Ovary (tissue), 9 donors: ENCODE results near the gene LAMTOR4. TPM values are rescaled to one million over a fixed set of nuclear protein-coding genes. Genes with fewer than 3 reads are reported as not detected.
"Not testable (repeated sequence)": the region's sequence is repeated elsewhere in the genome, so short reads cannot be mapped to it uniquely, and the experiment has no call there.

Experiments
- DNase-seq, 5 donors: peaks; one replicate each; pipeline ENCODE4 v3.0.0-alpha.2; 2019 to 2020
- H3K27ac ChIP-seq, 2 donors: fragments of 200-600 bp; one replicate each; pipeline versions ENCODE4 v1.5.1 to v1.8.0; 2019 to 2022
- H3K27me3 ChIP-seq: fragments of 200-600 bp; one replicate; pipeline ENCODE4 v1.8.0; 2022
- H3K36me3 ChIP-seq: fragments of 200-600 bp; sonication (generic); one replicate; pipeline ENCODE4 v1.5.1; 2019
- H3K4me1 ChIP-seq: one replicate; pipeline ENCODE4 v1.8.1; 2013; ENCODE audit warnings: mild to moderate bottlenecking, moderate library complexity; ENCODE audit not compliant: insufficient read depth
- H3K4me3 ChIP-seq: fragments of 200-600 bp; sonication (generic); one replicate; pipeline ENCODE4 v1.5.1; 2017
- H3K9me3 ChIP-seq, 2 donors: fragments of 200-600 bp in 1 of 2; sonication (generic) in 1 of 2; one replicate each; pipeline versions ENCODE4 v1.5.1 to v1.8.1; 2013 to 2019; ENCODE audit warnings: mild to moderate bottlenecking in 1 of 2, moderate library complexity in 1 of 2
- EP300 ChIP-seq: sonication (generic); formaldehyde crosslinking; IDR thresholded peaks from one replicate; pipeline ENCODE4 v1.6.1; 2017; ENCODE audit warnings: antibody characterized with exemption
- POLR2A ChIP-seq: fragments of 450-650 bp; IDR thresholded peaks from one replicate; pipeline ENCODE4 v1.6.1; 2017; ENCODE audit warnings: antibody characterized with exemption, mild to moderate bottlenecking, moderate library complexity
- WGBS, 3 donors: extraction: QIAGEN DNeasy Blood & Tissue Kit in 1 of 3; methylation state at CpG; one replicate each; pipeline versions ENCODE4 v1.1.5 to v1.1.7; 2013 to 2017; 5-methylcytosine and 5-hydroxymethylcytosine counted together
- intact Hi-C, 4 donors: fragments of 100-400 bp; cut with DNase I; formaldehyde crosslinking; loops; one replicate each; pipeline versions ENCODE4 v1.11.0 to v1.15.1; 2022 to 2023
- polyA plus RNA-seq, 2 donors: library from polyadenylated mRNA; stranded (reverse); fragments of 200-250 nt in 1 of 2; fragments of 350-450 nt in 1 of 2; fragmentation: Illumina TruSeq in 1 of 2; extraction: RNeasy Lipid Tissue Mini Kit (QIAGEN cat#74804) in 1 of 2; gene quantifications; one replicate each; pipeline ENCODE4 v1.2.3, GENCODE V29; 2013 to 2014
- total RNA-seq, 7 donors: library from RNA; depleted of rRNA in 2 of 7; stranded (reverse); fragments of >200 nt in 2 of 7; fragmentation: NEBNext Ultra II Directional in 3 of 7; extraction: Animal tissue kit (Norgen Biotek cat#: 25700) in 3 of 7; gene quantifications; one replicate each; pipeline versions ENCODE4 v1.1.0 to v1.2.4, GENCODE V29; 2016 to 2023
- TF ChIP-seq, protein P1 (sequence below), 3 donors: fragments of 450-650 bp in 2 of 3; fragments of 200-600 bp in 1 of 3; IDR thresholded peaks; one replicate each; pipeline versions ENCODE4 v1.5.1 to v1.8.0; 2016 to 2022; ENCODE audit warnings: antibody characterized with exemption in 3 of 3, mild to moderate bottlenecking in 1 of 3
- donor health status: DM: no; HTN: no; CAD: no; lungs with moderate emphysema.
- donor health status: DM: no; HTN: no; CAD: no.
- donor health status: Bipolar disorder and iron deficiency.
- donor health status: DM: yes; HTN: yes; CAD: no.
- donor health status: DM: no; HTN: no; CAD: no.
- donor health status: DM: yes; HTN: yes; CAD: no.

The LAMTOR4 gene
- total and polyA plus RNA-seq, 9 donors, result 10.3 to 246 (median 108) TPM

DNA sequence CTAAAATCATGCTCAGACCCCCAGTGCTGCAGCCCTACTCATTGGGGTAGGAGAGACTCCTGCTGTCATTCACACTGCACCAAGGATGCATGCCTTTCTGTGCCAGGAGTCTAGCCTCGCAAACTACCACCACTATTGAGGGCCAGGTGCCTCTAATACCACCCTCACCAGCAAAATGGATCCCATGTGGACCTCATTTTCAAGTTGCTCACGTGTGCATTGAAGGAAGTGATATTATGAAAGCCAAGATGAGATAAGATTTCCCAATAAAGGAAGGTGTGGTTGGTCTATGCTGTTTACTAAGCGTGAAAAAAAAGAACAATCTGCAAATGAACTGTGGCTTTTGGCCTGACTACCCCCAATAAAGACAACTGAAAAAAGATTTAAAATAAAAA is 7.2 kb upstream of the LAMTOR4 start:
- Histone ChIP-seq H3K4me3 (no peak overlapping the region), H3K27ac (no peak overlapping the region), H3K27me3 (no peaks in the 10 kb centered on the region), H3K4me1 (no peaks in the 10 kb centered on the region), H3K9me3 (no peaks in the 10 kb centered on the region), H3K36me3 (no peaks in the 10 kb centered on the region)
- intact Hi-C loops, result no loop called here
- TF ChIP-seq POLR2A (no peak), EP300 (no peak)
- TF ChIP-seq, protein P1, sequence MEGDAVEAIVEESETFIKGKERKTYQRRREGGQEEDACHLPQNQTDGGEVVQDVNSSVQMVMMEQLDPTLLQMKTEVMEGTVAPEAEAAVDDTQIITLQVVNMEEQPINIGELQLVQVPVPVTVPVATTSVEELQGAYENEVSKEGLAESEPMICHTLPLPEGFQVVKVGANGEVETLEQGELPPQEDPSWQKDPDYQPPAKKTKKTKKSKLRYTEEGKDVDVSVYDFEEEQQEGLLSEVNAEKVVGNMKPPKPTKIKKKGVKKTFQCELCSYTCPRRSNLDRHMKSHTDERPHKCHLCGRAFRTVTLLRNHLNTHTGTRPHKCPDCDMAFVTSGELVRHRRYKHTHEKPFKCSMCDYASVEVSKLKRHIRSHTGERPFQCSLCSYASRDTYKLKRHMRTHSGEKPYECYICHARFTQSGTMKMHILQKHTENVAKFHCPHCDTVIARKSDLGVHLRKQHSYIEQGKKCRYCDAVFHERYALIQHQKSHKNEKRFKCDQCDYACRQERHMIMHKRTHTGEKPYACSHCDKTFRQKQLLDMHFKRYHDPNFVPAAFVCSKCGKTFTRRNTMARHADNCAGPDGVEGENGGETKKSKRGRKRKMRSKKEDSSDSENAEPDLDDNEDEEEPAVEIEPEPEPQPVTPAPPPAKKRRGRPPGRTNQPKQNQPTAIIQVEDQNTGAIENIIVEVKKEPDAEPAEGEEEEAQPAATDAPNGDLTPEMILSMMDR (IDR thresholded peaks at IDR 0.05), result no peak
- DNase-seq, result no peak
- 73 to 82% (median 76%) methylated on average over 3 of the region's 3 CpGs for WGBS, 3 donors

DNA sequence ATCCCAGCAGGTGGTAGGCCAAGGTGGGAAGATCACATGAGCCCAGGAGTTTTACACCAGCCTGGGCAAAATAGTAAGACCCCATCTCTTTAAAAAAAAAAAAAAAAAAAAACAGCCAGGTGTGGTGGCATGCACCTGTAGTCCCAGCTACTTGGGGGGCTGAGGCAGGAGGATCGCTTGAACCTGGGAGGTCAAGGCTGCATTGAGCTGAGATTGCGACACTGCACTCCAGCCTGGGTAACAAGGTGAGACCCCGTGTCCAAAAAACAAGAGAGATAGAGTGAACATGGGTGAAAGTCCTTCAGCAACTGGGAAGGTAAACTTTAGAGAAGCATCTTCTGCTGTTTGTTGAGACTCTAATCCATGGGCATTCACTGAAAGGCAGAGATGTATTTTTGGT is 6.3 kb upstream of the LAMTOR4 start:
- 85 to 89% (median 89%) methylated on average over 3 of the region's 3 CpGs for WGBS, 3 donors
- no peak overlapping the region for H3K27ac ChIP-seq

DNA sequence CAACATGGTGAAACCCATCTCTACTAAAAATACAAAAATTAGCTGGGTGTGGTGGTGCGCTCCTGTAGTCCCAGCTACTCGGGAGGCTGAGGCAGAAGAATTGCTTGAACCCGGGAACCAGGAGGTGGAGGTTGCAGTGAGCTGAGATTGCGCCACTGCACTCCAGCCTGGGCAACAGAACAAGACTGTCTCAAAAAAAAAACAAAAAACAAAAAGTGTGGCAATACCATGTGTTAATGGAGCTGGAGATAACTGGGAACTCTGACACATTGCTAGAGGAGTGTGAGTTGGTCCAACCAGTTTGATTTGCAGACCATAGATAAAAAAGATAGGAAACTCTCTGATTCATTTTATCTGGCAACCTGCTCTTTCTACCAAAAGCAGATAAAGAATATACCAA is 2.4 kb upstream of the LAMTOR4 start:
- H3K36me3 ChIP-seq, DNase-seq, H3K27me3 ChIP-seq, H3K4me1 ChIP-seq, H3K4me3 ChIP-seq, H3K27ac ChIP-seq, H3K9me3 ChIP-seq: not testable (repeated sequence)
- 75 to 84% (median 80%) methylated on average over 4 of the region's 4 CpGs for WGBS, 3 donors
- intact Hi-C loops, result loop anchor here in 1 of 4 donors (5.0 kb wide), 1 partner anchor 546 kb away; the partner anchor contains the start of gene GIGYF1

More for the DNA sequence above, 6.3 kb upstream of the LAMTOR4 start:
- TF ChIP-seq, protein P1 (IDR thresholded peaks at IDR 0.05), result no peak
- TF ChIP-seq EP300, result no peak
- no peak for TF ChIP-seq POLR2A
- no peak for DNase-seq
- H3K9me3 ChIP-seq, result no peaks in the 10 kb centered on the region
- intact Hi-C loops, result no loop called here
- H3K4me1 ChIP-seq, result no peaks in the 10 kb centered on the region
- no peaks in the 10 kb centered on the region for H3K36me3 ChIP-seq
- H3K27me3 ChIP-seq, result no peaks in the 10 kb centered on the region
- no peak overlapping the region for H3K4me3 ChIP-seq

DNA sequence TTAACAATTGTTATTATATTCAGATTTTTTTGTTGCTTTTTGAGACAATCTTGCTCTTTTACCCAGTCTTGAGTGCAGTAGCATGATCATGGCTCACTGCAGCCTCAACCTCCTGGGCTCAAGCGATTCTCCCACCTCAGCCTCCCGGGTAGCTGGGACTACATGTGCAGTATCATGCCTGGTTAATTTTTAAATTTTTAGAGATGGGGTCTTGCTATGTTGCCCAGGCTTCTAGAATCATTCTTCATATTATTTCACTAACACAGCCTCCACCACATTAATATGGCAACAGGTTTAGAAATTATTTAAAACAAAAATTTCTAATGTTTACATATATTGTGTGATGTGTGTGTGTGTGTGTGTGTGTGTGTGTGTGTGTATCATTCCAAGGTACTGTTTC is 1.4 kb upstream of the LAMTOR4 start:
- no peak for DNase-seq
- 94 to 98% (median 96%) methylated on average over 2 of the region's 2 CpGs for WGBS, 3 donors
- no peaks in the 10 kb centered on the region for H3K9me3 ChIP-seq
- H3K36me3 ChIP-seq, result no peaks in the 10 kb centered on the region
- TF ChIP-seq EP300 (no peak), POLR2A (no peak)
- TF ChIP-seq, protein P1 (IDR thresholded peaks at IDR 0.05), result no peak
- no peaks in the 10 kb centered on the region for H3K27me3 ChIP-seq
- intact Hi-C loops, result loop anchor here in 1 of 4 donors (5.0 kb wide), 1 partner anchor 545 kb away; the partner anchor contains the start of gene GIGYF1
- no peak overlapping the region for H3K4me3 ChIP-seq
- H3K4me1 ChIP-seq, result no peaks in the 10 kb centered on the region
- H3K27ac ChIP-seq, result no peak overlapping the region

DNA sequence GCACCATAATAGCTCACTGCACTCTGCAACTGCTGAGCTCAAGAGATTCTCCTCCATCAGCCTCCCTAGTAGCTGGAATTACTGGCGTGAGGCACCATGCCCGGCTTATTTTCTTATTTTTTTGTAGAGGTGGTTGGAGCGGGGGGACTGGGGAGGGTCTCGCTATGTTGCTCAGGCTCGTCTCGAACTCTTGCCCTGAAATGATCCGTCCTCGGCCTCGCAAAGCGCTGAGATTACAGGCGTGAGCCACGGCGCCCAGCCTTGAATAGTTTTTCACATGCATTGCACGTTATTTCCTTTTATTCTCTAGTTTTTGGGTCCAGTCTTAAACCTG is 526 bp upstream of the LAMTOR4 start:
- intact Hi-C loops, result loop anchor here in 1 of 4 donors (5.0 kb wide), 1 partner anchor 544 kb away; the partner anchor contains the start of gene GIGYF1
- H3K27me3 ChIP-seq, result no peaks in the 10 kb centered on the region
- H3K4me1 ChIP-seq, result no peaks in the 10 kb centered on the region
- no peaks in the 10 kb centered on the region for H3K36me3 ChIP-seq
- peak overlapping the region in 1 of 2 donors; percentile 65 for H3K27ac ChIP-seq
- 5 to 6% (median 5%) methylated on average over 14 of the region's 14 CpGs for WGBS, 3 donors
- no peak for DNase-seq
- no peaks in the 10 kb centered on the region for H3K9me3 ChIP-seq
- peak overlapping the region; percentile 32 for H3K4me3 ChIP-seq
- TF ChIP-seq EP300 (no peak), POLR2A (no peak)
- TF ChIP-seq, protein P1 (IDR thresholded peaks at IDR 0.05), result no peak
